Neural cell (in vitro differentiated cells): ENCODE results near the gene HS3ST3B1.

Experiments
- EP300 ChIP-seq: fragments of 450-650 bp; conservative IDR thresholded peaks from 2 replicates; pipeline ENCODE4 v1.6.1; 2014; ENCODE audit warnings: antibody characterized with exemption, mild to moderate bottlenecking, moderate library complexity; ENCODE audit not compliant: poor library complexity, severe bottlenecking
- TF ChIP-seq, protein P1 (sequence below): fragments of 450-650 bp; IDR thresholded peaks from 2 replicates; pipeline ENCODE4 v1.5.1; 2014; ENCODE audit warnings: antibody characterized with exemption, mild to moderate bottlenecking, moderate library complexity; ENCODE audit not compliant: poor library complexity, severe bottlenecking

DNA sequence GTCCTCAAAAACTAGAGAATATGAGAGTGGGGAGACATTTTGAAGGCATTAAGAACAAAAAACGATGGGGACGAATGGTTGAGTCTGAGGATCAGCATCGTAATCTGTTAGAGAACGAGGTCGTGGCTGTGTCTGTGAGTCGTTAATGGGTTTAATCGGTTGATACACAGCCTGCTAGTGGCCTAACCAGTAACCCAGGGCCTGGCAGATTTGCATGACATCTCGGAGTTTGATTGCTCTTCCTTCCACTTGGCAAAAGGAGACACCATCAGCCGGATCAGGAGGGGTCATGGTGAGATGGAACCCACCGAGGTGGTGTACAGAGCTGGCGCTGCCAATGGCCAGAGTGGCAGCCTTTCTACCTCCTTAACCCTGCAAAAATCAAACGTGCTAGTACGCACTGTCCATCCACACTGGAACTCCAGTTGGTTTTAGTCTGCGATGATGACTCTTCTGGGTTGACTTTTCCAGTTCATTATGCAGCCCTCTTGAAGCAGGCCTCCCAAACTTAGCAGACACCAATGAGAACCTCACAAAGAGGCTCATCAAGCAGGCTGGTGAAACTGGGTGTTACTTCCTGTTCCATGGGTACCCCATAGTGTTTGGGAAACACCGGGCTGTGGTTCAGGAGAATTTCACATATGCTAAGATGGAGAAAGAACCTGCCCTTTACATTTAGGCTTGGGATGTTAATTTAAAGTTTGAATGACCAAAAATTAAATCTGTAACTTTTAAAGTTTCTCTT lies 4.1 kb downstream of the HS3ST3B1 start:
- TF ChIP-seq, protein P1, sequence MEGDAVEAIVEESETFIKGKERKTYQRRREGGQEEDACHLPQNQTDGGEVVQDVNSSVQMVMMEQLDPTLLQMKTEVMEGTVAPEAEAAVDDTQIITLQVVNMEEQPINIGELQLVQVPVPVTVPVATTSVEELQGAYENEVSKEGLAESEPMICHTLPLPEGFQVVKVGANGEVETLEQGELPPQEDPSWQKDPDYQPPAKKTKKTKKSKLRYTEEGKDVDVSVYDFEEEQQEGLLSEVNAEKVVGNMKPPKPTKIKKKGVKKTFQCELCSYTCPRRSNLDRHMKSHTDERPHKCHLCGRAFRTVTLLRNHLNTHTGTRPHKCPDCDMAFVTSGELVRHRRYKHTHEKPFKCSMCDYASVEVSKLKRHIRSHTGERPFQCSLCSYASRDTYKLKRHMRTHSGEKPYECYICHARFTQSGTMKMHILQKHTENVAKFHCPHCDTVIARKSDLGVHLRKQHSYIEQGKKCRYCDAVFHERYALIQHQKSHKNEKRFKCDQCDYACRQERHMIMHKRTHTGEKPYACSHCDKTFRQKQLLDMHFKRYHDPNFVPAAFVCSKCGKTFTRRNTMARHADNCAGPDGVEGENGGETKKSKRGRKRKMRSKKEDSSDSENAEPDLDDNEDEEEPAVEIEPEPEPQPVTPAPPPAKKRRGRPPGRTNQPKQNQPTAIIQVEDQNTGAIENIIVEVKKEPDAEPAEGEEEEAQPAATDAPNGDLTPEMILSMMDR, result no peak
- no peak for TF ChIP-seq EP300
